Measurements from ENCODE around the gene LRRC1. TPM values are rescaled to one million over a fixed set of nuclear protein-coding genes. Genes with fewer than 3 reads are reported as not detected.

LRRC1 gene
- total RNA-seq, 1 experiment from 2014 or later: 10.3 TPM

GRCh38 chr6:53808302-53808881 is 13.6 kb downstream of the LRRC1 start:
- Histone ChIP-seq H2AFZ (ENCODE audit: low read length) (no peak overlapping the region), H3K56ac (ENCODE audit: insufficient read length, low read depth, low read length) (no peak overlapping the region), H3K79me1 (ENCODE audit: insufficient read depth, low read depth, low read length, poor library complexity, severe bottlenecking) (no peaks in the 10 kb centered on the region), H3K9ac (ENCODE audit: extremely low read depth, insufficient read length, low read length) (no peak overlapping the region), H3K9me3 (ENCODE audit: control insufficient read depth, low read depth, low read length) (no peaks in the 10 kb centered on the region), H3K23ac (ENCODE audit: insufficient read length, low read depth, low read length) (no peak overlapping the region), H4K5ac (ENCODE audit: insufficient read length, low read depth, low read length) (no peak overlapping the region), H3T11ph (ENCODE audit: low read length) (no peak overlapping the region), H2BK5ac (ENCODE audit: insufficient read length, low read length) (no peak overlapping the region), H3K27ac (ENCODE audit: insufficient read length, low read depth, low read length) (no peak overlapping the region), H2AK5ac (ENCODE audit: insufficient read length, low read length) (no peak overlapping the region), H3K4me1 (ENCODE audit: insufficient read depth, low read length) (peaks cover 2% of the 10 kb centered on the region; the same call in 1 of the 2 replicates), H3K4ac (ENCODE audit: low read depth, low read length) (no peak overlapping the region), H3K23me2 (ENCODE audit: insufficient read length, low read depth, low read length, poor library complexity, severe bottlenecking) (no peaks in the 10 kb centered on the region), H3K79me2 (ENCODE audit: insufficient read depth, low read length) (no peaks in the 10 kb centered on the region; the same call in 1 of the 2 replicates), H3K27me3 (ENCODE audit: insufficient read depth, low read length) (no peaks in the 10 kb centered on the region), H3K14ac (ENCODE audit: insufficient read depth, low read length) (no peak overlapping the region), H2BK12ac (ENCODE audit: insufficient read length, low read depth, low read length) (no peak overlapping the region), H4K8ac (replicated peaks; ENCODE audit: insufficient read length, low read depth, low read length) (no peak overlapping the region), H2BK15ac (ENCODE audit: low read depth, low read length) (no peak overlapping the region), H4K20me1 (ENCODE audit: control insufficient read depth, insufficient read depth, insufficient read length) (no peaks in the 10 kb centered on the region), H2BK120ac (ENCODE audit: low read depth, low read length, poor library complexity, severe bottlenecking) (no peak overlapping the region), H3K4me2 (ENCODE audit: insufficient read depth, insufficient read length, low read length) (no peak overlapping the region), H2BK20ac (ENCODE audit: low read depth, low read length, poor library complexity, severe bottlenecking) (no peak overlapping the region), H4K91ac (ENCODE audit: insufficient read length, low read depth, low read length) (no peak overlapping the region), H3K18ac (ENCODE audit: insufficient read length, low read depth, low read length) (no peak overlapping the region)
- Mint-ChIP-seq H3K9me3 (no peaks in the 10 kb centered on the region), H3K36me3 (ENCODE audit: insufficient read depth in 1 of 3, low read depth in 3 of 3) (no peaks in the 10 kb centered on the region), H3K4me1 (peaks cover 32 to 37% of the 10 kb centered on the region in 2 experiments), H3K27me3 (ENCODE audit: low read depth) (no peaks in the 10 kb centered on the region), H3K4me3 (no peak overlapping the region; a peak in 1 of 5 replicates), H3K27ac (0 out of 7 replicates have a peak overlapping the region, but pooled peaks of 1 of the 3 experiments have one; percentile 5)
- TF ChIP-seq CTCF (conservative IDR thresholded peaks at IDR 0.05): no peak
- DNase-seq: no peak

Measured in H9 (cell line).